Stimulated activated effector memory CD8-positive, alpha-beta T cell treated with anti-CD3 and anti-CD28 coated beads, Interleukin-12 subunit alpha, Interleukin-12 subunit beta, amount 100 ng/mL, for 72 hours (primary cell): ENCODE measurements around the gene AGPS.

ENCODE experiments used
- ATAC-seq: fragments of 150-1000 bp; cut with Tn5 transposase; 2 replicates; pipeline ENCODE4 v1.10.0; 2021
- DNase-seq, 2 donors: peaks; one replicate each; pipeline ENCODE4 v3.0.0; 2021 to 2022; ENCODE audit warnings: low spot score in 2 of 2
- H3K27ac Mint-ChIP-seq: one replicate; pipeline ENCODE4 v1.8.0; 2022; ENCODE audit warnings: mild to moderate bottlenecking, mixed read lengths
- H3K36me3 Mint-ChIP-seq: one replicate; pipeline ENCODE4 v1.8.0; 2022; ENCODE audit warnings: mild to moderate bottlenecking, mixed read lengths
- H3K4me1 Mint-ChIP-seq: one replicate; pipeline ENCODE4 v1.8.0; 2022; ENCODE audit warnings: mixed read lengths
- H3K4me3 Mint-ChIP-seq: one replicate; pipeline ENCODE4 v1.8.0; 2022; ENCODE audit warnings: mild to moderate bottlenecking, mixed read lengths
- H3K9me3 Mint-ChIP-seq: one replicate; pipeline ENCODE4 v1.8.0; 2022; ENCODE audit warnings: mixed read lengths

AGPS gene

GRCh38 chr2:177577075-177577474 lies 184.5 kb downstream of the AGPS start:
- Mint-ChIP-seq H3K4me1 (no peaks in the 10 kb centered on the region), H3K4me3 (no peak overlapping the region), H3K36me3 (no peaks in the 10 kb centered on the region), H3K9me3 (no peaks in the 10 kb centered on the region), H3K27ac (no peak overlapping the region)
- DNase-seq (no peak), ATAC-seq (no peak)

GRCh38 chr2:177578454-177578853 lies 185.9 kb downstream of the AGPS start:
- no peak overlapping the region for H3K4me3 Mint-ChIP-seq
- H3K4me1 Mint-ChIP-seq = no peaks in the 10 kb centered on the region
- ATAC-seq = no peak
- no peaks in the 10 kb centered on the region for H3K36me3 Mint-ChIP-seq
- no peaks in the 10 kb centered on the region for H3K9me3 Mint-ChIP-seq
- no peak overlapping the region for H3K27ac Mint-ChIP-seq
- no peak for DNase-seq

- Mint-ChIP-seq H3K9me3 (no peaks in the 10 kb centered on the region), H3K27ac (no peak overlapping the region), H3K36me3 (no peaks in the 10 kb centered on the region), H3K4me1 (no peaks in the 10 kb centered on the region), H3K4me3 (no peak overlapping the region)
- ATAC-seq (no peak), DNase-seq (no peak)
Observed at GRCh38 chr2:177579486-177580036, 187.0 kb downstream of the AGPS start.

GRCh38 chr2:177582000-177582399 lies 189.4 kb downstream of the AGPS start:
- no peak overlapping the region for H3K27ac Mint-ChIP-seq
- DNase-seq (no peak), ATAC-seq (no peak)
- H3K9me3 Mint-ChIP-seq = no peaks in the 10 kb centered on the region
- no peak overlapping the region for H3K4me3 Mint-ChIP-seq
- no peaks in the 10 kb centered on the region for H3K36me3 Mint-ChIP-seq
- no peaks in the 10 kb centered on the region for H3K4me1 Mint-ChIP-seq

- no peak overlapping the region for H3K27ac Mint-ChIP-seq
- H3K4me1 Mint-ChIP-seq = no peaks in the 10 kb centered on the region
- DNase-seq (no peak), ATAC-seq (peak; percentile 44)
- H3K9me3 Mint-ChIP-seq = no peaks in the 10 kb centered on the region
- H3K4me3 Mint-ChIP-seq = no peak overlapping the region
- no peaks in the 10 kb centered on the region for H3K36me3 Mint-ChIP-seq
Observed at GRCh38 chr2:177584030-177584692, 191.6 kb downstream of the AGPS start.

GRCh38 chr2:177585234-177585863 lies 192.8 kb downstream of the AGPS start:
- DNase-seq (no peak), ATAC-seq (no peak)
- Mint-ChIP-seq H3K27ac (no peak overlapping the region), H3K4me3 (no peak overlapping the region), H3K36me3 (no peaks in the 10 kb centered on the region), H3K4me1 (no peaks in the 10 kb centered on the region), H3K9me3 (no peaks in the 10 kb centered on the region)

- ATAC-seq (no peak), DNase-seq (no peak)
- Mint-ChIP-seq H3K36me3 (no peaks in the 10 kb centered on the region), H3K27ac (no peak overlapping the region), H3K4me3 (no peak overlapping the region), H3K9me3 (no peaks in the 10 kb centered on the region), H3K4me1 (no peaks in the 10 kb centered on the region)
Observed at GRCh38 chr2:177586154-177586553, 193.6 kb downstream of the AGPS start.

- Mint-ChIP-seq H3K4me1 (no peaks in the 10 kb centered on the region), H3K9me3 (no peaks in the 10 kb centered on the region), H3K4me3 (no peak overlapping the region), H3K27ac (no peak overlapping the region), H3K36me3 (no peaks in the 10 kb centered on the region)
- no peak for ATAC-seq
- no peak for DNase-seq
Observed at GRCh38 chr2:177587371-177587770, 194.8 kb downstream of the AGPS start.

GRCh38 chr2:177588671-177589070 lies 196.1 kb downstream of the AGPS start:
- Mint-ChIP-seq H3K27ac (no peak overlapping the region), H3K9me3 (no peaks in the 10 kb centered on the region), H3K36me3 (no peaks in the 10 kb centered on the region), H3K4me3 (no peak overlapping the region), H3K4me1 (no peaks in the 10 kb centered on the region)
- ATAC-seq (no peak), DNase-seq (no peak)

GRCh38 chr2:177589186-177589585 lies 196.6 kb downstream of the AGPS start:
- Mint-ChIP-seq H3K4me3 (no peak overlapping the region), H3K36me3 (no peaks in the 10 kb centered on the region), H3K27ac (no peak overlapping the region), H3K4me1 (no peaks in the 10 kb centered on the region), H3K9me3 (no peaks in the 10 kb centered on the region)
- DNase-seq (no peak), ATAC-seq (no peak)

GRCh38 chr2:177592397-177592796 lies 199.8 kb downstream of the AGPS start:
- no peak overlapping the region for H3K27ac Mint-ChIP-seq
- H3K4me1 Mint-ChIP-seq = no peaks in the 10 kb centered on the region
- H3K36me3 Mint-ChIP-seq = no peaks in the 10 kb centered on the region

GRCh38 chr2:177592945-177593344 lies 200.4 kb downstream of the AGPS start:
- ATAC-seq (no peak), DNase-seq (no peak)
- Mint-ChIP-seq H3K4me1 (no peaks in the 10 kb centered on the region), H3K27ac (no peak overlapping the region), H3K36me3 (no peaks in the 10 kb centered on the region), H3K9me3 (no peaks in the 10 kb centered on the region), H3K4me3 (no peak overlapping the region)

More at GRCh38 chr2:177592397-177592796, 199.8 kb downstream of the AGPS start:
- DNase-seq (no peak), ATAC-seq (no peak)
- Mint-ChIP-seq H3K9me3 (no peaks in the 10 kb centered on the region), H3K4me3 (no peak overlapping the region)

GRCh38 chr2:177593402-177593801 lies 200.8 kb downstream of the AGPS start:
- Mint-ChIP-seq H3K4me3 (no peak overlapping the region), H3K9me3 (no peaks in the 10 kb centered on the region), H3K27ac (no peak overlapping the region), H3K4me1 (no peaks in the 10 kb centered on the region), H3K36me3 (no peaks in the 10 kb centered on the region)
- ATAC-seq = no peak
- DNase-seq = no peak
